DND-41 (cell line): Measurements from ENCODE around the gene TRAP1.

ENCODE experiments used
- ATAC-seq: fragments of 200-7000 bp; cut with Tn5 transposase; 3 replicates; pipeline ENCODE4 v1.9.1; 2021; ENCODE audit warnings: low read depth; ENCODE audit not compliant: insufficient read depth
- DNase-seq: peaks from one replicate; pipeline ENCODE4 v3.0.0-alpha.2; 2020
- H2AFZ ChIP-seq: 2 replicates; pipeline ENCODE4 v1.6.0; 2012; ENCODE audit warnings: low read depth, low read length
- H3K27ac ChIP-seq: 2 replicates; pipeline ENCODE4 v1.5.1; 2012; ENCODE audit warnings: low read length, inconsistent platforms
- H3K27me3 ChIP-seq: fragments of 200-600 bp; sonication (generic); 2 replicates; pipeline ENCODE4 v1.6.0; 2012; ENCODE audit warnings: low read length, mild to moderate bottlenecking, inconsistent platforms; ENCODE audit not compliant: insufficient read depth, poor library complexity
- H3K36me3 ChIP-seq: 2 replicates; pipeline ENCODE4 v1.5.1; 2012; ENCODE audit warnings: low read length, inconsistent platforms; ENCODE audit not compliant: insufficient read depth
- H3K4me1 ChIP-seq: 2 replicates; pipeline ENCODE4 v1.5.1; 2012; ENCODE audit warnings: mild to moderate bottlenecking, low read length; ENCODE audit not compliant: insufficient read depth
- H3K4me2 ChIP-seq: 2 replicates; pipeline ENCODE4 v1.6.0; 2012; ENCODE audit warnings: mild to moderate bottlenecking, moderate library complexity, low read length, inconsistent platforms; ENCODE audit not compliant: insufficient read depth
- H3K4me3 ChIP-seq, 2 experiments: fragments of 200-600 bp in 1 of 2; shearing (Covaris generic) in 1 of 2; 2 replicates each; pipeline ENCODE4 v1.5.1; 2012 to 2016; ENCODE audit warnings: inconsistent platforms in 2 of 2, low read length in 2 of 2, mild to moderate bottlenecking in 2 of 2, low read depth in 1 of 2, moderate library complexity in 1 of 2
- H3K79me2 ChIP-seq: 2 replicates; pipeline ENCODE4 v1.6.0; 2012; ENCODE audit warnings: low read length, inconsistent platforms; ENCODE audit not compliant: insufficient read depth
- H3K9ac ChIP-seq: 2 replicates; pipeline ENCODE4 v1.6.0; 2012; ENCODE audit warnings: low read depth, mild to moderate bottlenecking, inconsistent platforms, low read length, moderate library complexity
- H3K9me3 ChIP-seq: 2 replicates; pipeline ENCODE4 v1.5.1; 2012; ENCODE audit warnings: low read length, moderate library complexity, mild to moderate bottlenecking, inconsistent platforms; ENCODE audit not compliant: insufficient read depth, severe bottlenecking
- H4K20me1 ChIP-seq: 2 replicates; pipeline ENCODE4 v1.6.0; 2012; ENCODE audit warnings: low read length; ENCODE audit not compliant: insufficient read depth
- EZH2 ChIP-seq: IDR thresholded peaks from 3 replicates; pipeline ENCODE4 v1.6.1; 2012; ENCODE audit warnings: borderline replicate concordance, low read depth, mild to moderate bottlenecking, moderate library complexity, low read length, inconsistent platforms; ENCODE audit not compliant: severe bottlenecking
- TF ChIP-seq, protein P1 (sequence below): IDR thresholded peaks from 2 replicates; pipeline ENCODE4 v1.5.1; 2012; ENCODE audit warnings: borderline replicate concordance, low read length, moderate library complexity, mild to moderate bottlenecking; ENCODE audit not compliant: poor library complexity, severe bottlenecking; ENCODE audit errors: extremely low read depth

TRAP1 gene

DNA sequence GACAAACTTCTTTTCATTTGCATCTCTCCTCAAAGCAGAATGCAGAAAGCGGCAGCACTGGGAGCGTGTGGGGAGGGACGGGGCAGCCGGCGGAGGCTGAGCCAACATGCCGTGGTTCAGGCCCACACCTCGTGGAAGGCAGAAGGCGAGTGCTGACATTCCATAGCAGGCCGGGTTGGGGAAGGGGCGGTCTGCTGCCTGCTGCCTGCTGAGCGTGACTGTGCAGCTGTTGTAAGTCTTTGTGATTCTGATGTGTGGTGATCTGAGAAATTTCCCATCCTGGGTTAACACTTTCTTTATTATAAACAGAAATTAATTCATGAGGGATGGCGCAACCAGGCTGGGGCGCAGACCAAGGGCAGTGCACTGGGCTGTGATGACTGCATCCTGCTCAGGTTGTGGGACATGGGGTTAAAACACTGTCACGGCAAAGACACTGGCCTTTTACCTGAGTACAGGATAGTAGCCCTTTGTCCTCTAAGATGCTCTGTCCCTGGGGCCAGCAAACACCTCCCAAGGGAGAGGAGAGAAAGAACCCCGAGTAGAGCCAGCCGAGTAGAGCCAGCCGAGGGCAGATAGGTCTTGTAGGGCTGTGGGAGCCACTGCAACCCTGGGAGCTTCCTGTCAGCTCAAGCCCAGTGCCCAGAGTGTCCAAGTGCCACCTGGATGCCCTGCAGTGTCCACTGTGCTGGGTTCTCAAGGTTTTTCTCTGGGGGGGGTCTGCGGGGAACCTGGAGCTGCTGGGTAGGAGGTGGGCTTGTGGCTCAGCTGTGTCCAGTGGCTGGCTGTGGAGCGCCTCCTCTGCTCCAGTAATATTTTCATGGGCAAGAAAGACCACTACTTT lies 71.6 kb downstream of the TRAP1 start:
- TF ChIP-seq, protein P1, sequence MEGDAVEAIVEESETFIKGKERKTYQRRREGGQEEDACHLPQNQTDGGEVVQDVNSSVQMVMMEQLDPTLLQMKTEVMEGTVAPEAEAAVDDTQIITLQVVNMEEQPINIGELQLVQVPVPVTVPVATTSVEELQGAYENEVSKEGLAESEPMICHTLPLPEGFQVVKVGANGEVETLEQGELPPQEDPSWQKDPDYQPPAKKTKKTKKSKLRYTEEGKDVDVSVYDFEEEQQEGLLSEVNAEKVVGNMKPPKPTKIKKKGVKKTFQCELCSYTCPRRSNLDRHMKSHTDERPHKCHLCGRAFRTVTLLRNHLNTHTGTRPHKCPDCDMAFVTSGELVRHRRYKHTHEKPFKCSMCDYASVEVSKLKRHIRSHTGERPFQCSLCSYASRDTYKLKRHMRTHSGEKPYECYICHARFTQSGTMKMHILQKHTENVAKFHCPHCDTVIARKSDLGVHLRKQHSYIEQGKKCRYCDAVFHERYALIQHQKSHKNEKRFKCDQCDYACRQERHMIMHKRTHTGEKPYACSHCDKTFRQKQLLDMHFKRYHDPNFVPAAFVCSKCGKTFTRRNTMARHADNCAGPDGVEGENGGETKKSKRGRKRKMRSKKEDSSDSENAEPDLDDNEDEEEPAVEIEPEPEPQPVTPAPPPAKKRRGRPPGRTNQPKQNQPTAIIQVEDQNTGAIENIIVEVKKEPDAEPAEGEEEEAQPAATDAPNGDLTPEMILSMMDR: no peak
- TF ChIP-seq EZH2: no peak
- DNase-seq (no peak), ATAC-seq (no peak)
- H3K27me3 ChIP-seq: no peaks in the 10 kb centered on the region
- H3K36me3 ChIP-seq: peaks cover 27% of the 10 kb centered on the region
- no peak overlapping the region for H2AFZ ChIP-seq
- H3K4me2 ChIP-seq: no peak overlapping the region
- no peaks in the 10 kb centered on the region; the same call in 1 of the 2 replicates for H4K20me1 ChIP-seq
- no peak overlapping the region for H3K4me3 ChIP-seq
- H3K79me2 ChIP-seq: no peaks in the 10 kb centered on the region
- no peaks in the 10 kb centered on the region for H3K9me3 ChIP-seq
- H3K9ac ChIP-seq: no peak overlapping the region
- no peaks in the 10 kb centered on the region for H3K4me1 ChIP-seq
- H3K27ac ChIP-seq: no peak overlapping the region

DNA sequence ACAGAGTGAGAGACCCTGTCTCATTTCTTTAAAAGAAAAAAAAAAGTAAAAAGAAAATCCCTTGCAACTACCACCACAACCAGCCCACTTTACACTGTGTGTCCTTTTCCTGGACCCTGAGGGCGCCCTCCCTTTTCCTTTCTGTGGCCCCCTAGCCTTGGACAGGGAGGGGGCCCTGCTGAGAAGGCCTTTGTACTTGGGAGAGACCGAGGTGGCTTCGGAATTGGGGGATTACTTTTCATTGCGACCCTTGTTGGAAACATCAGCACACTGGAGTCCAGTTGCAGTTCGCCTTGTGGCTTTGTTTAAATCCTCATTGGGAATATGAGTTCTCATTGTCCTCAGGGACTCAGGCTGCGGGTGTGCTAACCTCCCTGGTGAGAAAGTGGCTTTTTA lies 72.2 kb downstream of the TRAP1 start:
- Histone ChIP-seq H3K4me1 (no peaks in the 10 kb centered on the region), H3K9me3 (no peaks in the 10 kb centered on the region), H2AFZ (no peak overlapping the region), H3K4me2 (no peak overlapping the region), H3K27me3 (no peaks in the 10 kb centered on the region), H3K27ac (no peak overlapping the region), H3K79me2 (no peaks in the 10 kb centered on the region), H3K4me3 (no peak overlapping the region), H3K9ac (no peak overlapping the region), H4K20me1 (no peaks in the 10 kb centered on the region; the same call in 1 of the 2 replicates), H3K36me3 (peaks cover 29% of the 10 kb centered on the region)
- DNase-seq (no peak), ATAC-seq (no peak)
- no peak for TF ChIP-seq EZH2
- TF ChIP-seq, protein P1: no peak

DNA sequence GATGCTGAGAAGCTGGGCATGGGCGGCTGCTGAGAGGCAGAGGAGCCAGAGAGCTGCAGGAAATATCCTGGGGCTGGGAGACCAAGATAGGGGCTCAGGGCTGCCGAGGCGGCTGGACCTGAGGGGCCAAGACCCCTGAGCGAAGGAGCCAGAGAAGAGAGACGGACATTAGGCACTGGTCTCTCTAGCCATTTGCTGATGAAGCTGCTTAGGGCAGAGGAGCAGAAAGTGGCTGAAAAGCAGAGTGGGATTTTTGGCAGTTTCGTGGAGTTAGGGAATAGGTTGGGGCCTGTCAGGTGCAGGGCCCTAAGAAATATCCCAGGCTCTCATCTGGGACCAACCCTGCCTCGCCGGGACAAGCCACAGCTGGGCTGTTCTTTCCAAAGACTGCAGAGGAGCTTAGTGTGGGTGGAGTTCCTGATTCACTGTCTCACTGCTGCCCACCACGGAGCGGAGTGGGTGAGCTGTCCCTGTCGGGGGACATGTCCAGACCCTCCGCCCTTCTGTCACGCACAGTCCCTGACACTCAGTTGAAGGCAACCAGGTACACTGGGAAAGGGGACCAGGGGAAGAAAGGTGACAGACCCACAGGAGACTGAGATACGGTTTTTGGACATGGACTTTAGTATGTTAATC lies 74.1 kb downstream of the TRAP1 start:
- no peak for ATAC-seq
- peaks cover 29% of the 10 kb centered on the region for H3K36me3 ChIP-seq
- H2AFZ ChIP-seq: no peak overlapping the region
- TF ChIP-seq, protein P1: no peak
- no peak for TF ChIP-seq EZH2
- H3K4me1 ChIP-seq: no peaks in the 10 kb centered on the region
- no peak for DNase-seq
- no peaks in the 10 kb centered on the region; the same call in 1 of the 2 replicates for H4K20me1 ChIP-seq
- no peak overlapping the region for H3K9ac ChIP-seq
- peaks cover 2% of the 10 kb centered on the region; the same call in 1 of the 2 replicates for H3K79me2 ChIP-seq
- no peaks in the 10 kb centered on the region for H3K9me3 ChIP-seq
- no peak overlapping the region for H3K4me3 ChIP-seq
- H3K4me2 ChIP-seq: no peak overlapping the region
- no peak overlapping the region for H3K27ac ChIP-seq
- no peaks in the 10 kb centered on the region for H3K27me3 ChIP-seq
